ENCODE results near the gene C1orf53.
A peak's percentile ranks its signal among the peaks of the same experiment; 100 is the strongest.

The C1orf53 gene

DNA sequence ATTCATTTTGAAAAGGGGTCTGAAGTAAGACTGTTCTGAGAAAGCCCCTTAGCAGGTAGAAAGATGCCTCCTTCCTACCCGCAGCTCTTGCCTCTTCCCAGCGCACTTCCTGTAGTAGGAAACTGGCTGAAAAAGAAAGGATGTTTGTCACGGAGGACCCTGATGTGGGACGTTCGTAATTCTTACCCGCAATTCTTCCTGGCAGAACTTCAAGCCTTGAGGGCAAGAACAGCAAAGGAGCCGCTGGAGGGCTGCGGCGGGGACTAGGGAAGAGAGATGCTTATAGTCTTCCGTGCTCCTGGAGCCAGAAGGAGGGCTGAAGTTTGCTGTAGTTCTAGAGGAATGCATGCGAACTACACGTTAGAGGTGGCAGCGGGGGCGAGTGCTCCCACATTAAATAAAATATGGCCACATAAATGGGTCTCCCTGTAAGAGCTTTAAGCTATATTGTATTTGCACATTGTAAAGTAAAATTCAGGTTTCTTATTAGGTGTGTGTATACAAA, 6.3 kb downstream of the C1orf53 start:
- DNase-seq: no peak

- DNase-seq: no peak
These were observed 7.0 kb downstream of the C1orf53 start for GRCh38 chr1:197909384-197909783.

GRCh38 chr1:197910120-197910991, 7.9 kb downstream of the C1orf53 start:
- no peak for DNase-seq

DNA sequence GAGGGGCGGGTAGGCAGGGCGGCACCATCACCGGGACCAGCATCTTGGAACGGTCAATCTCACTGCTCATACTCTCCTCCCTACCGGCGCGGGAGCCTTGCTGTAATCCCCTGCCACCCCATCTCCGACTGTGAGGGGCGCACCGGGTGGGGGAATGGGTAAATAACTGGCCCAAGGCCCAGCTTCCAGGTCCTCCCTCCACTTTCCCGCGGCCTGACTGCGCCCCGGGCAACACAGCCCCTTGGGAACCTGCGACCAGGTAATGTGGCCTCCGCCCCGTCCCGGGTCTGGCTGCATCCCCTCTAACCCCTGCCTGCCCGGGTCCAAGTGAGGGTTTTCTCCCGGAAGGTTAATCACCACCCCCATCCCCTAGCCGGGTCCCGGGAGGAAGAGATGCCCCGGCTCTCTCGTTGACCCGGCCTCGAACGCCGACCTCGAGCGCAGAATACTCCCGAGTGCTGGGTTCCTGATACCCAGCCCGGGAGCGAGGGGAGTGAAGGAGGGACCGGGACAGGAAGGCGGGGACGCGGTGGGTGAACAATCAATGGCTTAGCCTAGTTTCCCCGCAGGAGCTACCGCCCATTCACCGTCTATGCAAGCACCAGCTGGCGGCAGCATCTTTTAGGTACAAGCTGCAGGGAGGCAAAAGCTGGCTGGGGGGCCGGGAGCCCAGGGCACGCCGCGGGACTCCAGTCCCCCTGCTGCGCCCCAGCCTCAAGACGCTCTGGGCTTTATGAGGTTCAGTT, 8.9 kb downstream of the C1orf53 start:
- DNase-seq: peak; percentile 59

GRCh38 chr1:197911857-197912696, 9.6 kb downstream of the C1orf53 start:
- DNase-seq: peak; percentile 29

- no peak for DNase-seq
These were observed 10.5 kb downstream of the C1orf53 start for GRCh38 chr1:197912739-197913494.

DNA sequence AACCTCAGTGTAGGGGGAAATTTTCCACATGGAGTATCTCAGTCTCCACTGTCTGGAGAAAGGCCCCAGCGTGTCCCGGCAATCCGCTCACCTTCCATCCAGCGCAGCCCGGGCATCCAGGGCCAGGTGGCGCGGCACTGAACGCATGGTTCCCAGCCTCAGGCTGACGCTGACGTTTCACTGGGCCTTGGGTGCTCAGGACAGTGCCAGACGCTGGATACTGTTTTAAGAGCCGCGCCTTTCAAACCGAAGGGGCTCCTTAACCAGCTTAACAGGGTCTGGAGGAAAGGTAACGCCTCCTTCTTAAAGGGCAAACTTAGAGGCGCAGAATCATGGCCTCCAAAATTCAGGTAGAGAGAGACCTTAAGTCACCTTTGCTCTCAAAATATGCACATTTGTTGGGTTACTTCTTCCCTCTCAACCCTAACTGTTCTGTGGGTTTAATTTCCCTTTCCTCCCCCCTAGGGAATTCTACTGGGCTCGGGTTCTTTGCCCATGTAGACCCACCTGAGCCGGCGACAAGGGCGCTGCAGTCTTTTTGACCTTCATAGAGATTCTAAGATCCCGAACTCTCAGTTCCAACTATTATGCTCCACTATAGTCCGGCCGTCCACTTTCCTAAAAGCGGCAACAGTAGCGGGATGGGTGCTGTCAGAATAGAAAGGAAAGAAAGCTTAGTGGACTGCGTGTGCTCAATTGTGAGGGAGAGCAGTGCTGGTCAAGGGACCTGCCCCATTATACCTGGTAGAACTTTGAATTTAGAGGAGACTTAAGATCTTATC, 11.3 kb downstream of the C1orf53 start:
- DNase-seq: no peak

GRCh38 chr1:197914510-197914909, 12.1 kb downstream of the C1orf53 start:
- DNase-seq: no peak

DNA sequence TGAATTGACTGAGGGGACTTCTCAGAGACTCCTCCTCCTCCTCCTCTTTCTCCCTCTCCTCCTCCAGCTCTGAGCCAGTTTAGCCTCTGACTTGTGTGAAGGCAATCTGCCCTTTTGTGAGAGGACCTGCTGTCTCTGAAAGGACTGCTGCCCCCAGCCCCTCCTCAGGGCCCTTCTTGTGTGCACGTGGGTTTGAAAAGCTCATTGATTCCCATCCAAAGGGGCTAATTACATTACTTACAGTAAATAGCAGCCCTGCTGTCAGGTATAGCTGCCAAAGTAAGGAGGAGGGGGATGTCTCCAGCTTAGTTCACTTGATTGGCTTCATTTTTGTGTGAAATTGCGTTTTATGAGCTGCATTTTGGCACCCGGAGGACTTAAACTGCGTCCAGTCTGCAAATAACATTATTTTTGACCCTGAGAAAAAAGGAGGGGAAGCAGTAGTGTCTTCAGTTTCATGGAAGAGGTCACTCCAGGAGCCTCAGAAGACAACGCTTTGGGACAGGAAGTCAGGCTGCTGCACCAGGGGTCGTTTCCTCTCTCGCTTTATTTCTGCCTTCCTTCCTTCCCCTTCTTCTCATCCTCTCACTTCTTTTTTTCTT, 12.9 kb downstream of the C1orf53 start:
- DNase-seq: peak; percentile 71

GRCh38 chr1:197915862-197916499, 13.6 kb downstream of the C1orf53 start:
- peak; percentile 87 for DNase-seq

GRCh38 chr1:197916500-197916983, 14.1 kb downstream of the C1orf53 start:
- no peak for DNase-seq

DNA sequence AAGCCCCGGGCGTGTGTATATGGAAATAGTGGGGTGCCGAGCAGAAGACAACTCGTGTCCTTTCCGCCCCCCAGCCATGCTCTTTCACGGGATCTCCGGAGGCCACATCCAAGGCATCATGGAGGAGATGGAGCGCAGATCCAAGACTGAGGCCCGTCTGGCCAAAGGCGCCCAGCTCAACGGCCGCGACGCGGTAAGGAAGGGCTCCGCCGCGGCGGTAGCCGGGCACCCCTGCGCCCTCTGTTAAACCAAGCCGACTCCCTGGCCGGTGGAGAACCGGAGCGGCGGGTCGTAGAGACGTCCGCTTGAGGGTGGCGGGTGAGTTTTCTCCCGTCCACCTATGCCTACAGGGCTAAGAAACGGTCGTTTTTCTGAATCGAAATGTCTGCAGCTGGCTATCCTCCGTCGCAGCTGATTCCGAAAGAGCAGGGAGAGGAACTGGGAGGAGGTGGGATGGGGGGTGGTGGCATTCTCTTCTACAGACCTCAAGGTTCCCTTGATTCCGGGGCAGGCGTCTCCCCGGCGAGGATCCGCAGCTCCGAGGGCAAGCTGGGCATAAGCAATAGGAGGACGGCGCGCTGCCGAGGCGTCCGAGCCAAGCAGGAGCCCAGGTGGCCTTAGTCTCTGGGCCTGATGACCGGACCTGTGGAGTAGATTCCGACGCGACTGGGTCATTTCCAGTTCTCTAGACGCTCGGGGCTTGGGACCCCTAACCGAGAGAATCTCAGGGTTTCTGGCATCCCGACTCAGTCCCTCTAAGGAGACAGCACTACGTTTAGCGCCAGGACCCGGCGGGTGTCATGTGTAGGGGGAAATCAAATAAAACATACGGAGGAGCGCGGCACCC, 15.6 kb downstream of the C1orf53 start:
- peak; percentile 14 for DNase-seq

DNA sequence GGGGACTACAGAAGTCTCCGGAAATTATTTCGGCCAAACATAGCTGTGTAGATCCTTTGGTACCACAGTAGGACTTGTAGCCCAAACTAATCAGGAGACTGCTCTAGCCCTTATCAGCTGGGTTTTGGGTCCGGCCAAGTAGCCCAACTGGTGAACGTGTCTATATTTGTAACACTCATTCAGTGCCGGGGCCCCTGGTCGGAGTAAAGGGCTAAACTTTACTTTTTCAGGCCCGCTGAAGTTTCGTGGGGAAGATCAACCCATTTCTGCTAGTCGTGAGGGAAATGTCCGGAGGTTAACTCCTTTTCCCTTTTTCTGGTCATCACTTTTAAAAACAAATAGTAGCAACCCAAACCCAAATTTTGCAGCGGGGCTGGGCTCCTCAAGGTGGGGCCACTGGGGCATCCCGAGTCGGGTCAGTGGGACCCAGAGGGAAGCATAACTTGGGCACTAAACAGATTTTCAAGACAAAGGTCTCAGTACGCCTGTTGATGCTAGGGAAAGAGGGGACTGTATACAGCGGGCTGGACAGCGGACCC, 16.4 kb downstream of the C1orf53 start:
- DNase-seq: no peak

DNA sequence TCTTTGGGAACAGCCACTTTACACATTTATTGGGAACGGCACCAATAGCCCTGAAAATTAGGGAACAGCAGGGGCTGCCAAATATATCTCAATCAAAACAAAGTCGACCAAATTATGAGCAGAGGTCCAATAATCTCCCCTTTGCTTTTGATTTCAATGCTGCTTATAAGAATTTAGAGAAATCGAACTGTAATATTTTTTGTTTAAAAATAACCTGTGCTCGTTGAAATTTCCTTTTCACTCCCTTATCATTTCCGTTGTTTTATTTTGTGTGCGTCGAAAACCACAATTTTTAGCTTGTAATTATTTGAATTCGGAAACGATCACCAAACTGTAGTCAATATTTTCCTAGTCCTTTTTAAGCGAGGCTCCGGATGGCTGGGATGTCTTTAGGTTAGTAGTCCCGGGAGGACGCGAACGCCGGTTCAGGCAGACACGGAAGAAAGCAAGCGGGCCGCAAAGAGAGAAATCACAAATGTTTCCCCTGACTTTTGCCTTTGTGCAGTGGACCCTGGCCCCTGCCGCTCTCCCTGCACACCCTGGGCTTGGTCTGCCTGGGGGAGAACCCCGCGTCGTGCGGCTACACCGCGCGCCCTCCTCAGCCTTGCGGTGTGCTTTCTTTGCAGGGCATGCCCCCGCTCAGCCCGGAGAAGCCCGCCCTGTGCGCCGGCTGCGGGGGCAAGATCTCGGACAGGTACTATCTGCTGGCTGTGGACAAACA, 17.1 kb downstream of the C1orf53 start:
- no peak for DNase-seq

DNA sequence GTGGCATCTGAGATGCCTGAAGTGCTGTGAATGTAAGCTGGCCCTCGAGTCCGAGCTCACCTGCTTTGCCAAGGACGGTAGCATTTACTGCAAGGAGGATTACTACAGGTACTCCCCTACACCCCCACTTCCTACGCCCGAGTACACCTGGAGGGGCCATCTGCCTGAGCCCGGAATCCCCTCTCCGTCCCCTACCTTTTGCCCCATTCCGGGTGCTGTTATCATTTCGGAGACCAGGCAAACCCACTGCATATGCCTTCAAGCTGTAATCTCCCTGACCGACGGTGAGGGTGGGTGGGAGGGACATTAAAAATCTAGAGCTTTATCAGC, 17.6 kb downstream of the C1orf53 start:
- no peak for DNase-seq

- no peak for DNase-seq
These were observed 18.1 kb downstream of the C1orf53 start for GRCh38 chr1:197920414-197921117.

GRCh38 chr1:197921235-197922069, 19.0 kb downstream of the C1orf53 start:
- DNase-seq: no peak
